Kidney epithelial cell (primary cell): ENCODE measurements around the gene ADGRF1. TPM values are rescaled to one million over a fixed set of nuclear protein-coding genes. Genes with fewer than 3 reads are reported as not detected.

ENCODE experiments used
- DNase-seq: peaks from one replicate; pipeline ENCODE4 v3.0.0-alpha.2; 2010; ENCODE audit warnings: low read depth
- H3K27me3 ChIP-seq: 2 replicates; pipeline ENCODE4 v1.6.0; 2011; ENCODE audit warnings: low read length; ENCODE audit not compliant: control insufficient read depth, insufficient read depth
- H3K36me3 ChIP-seq: 2 replicates; pipeline ENCODE4 v1.5.1; 2011; ENCODE audit warnings: low read length; ENCODE audit not compliant: control insufficient read depth, insufficient read depth
- H3K4me3 ChIP-seq: 2 replicates; pipeline ENCODE4 v1.5.1; 2011; ENCODE audit warnings: low read depth, mild to moderate bottlenecking, control low read depth, low read length
- CTCF ChIP-seq: IDR thresholded peaks from 2 replicates; pipeline ENCODE4 v1.5.1; 2011; ENCODE audit warnings: mild to moderate bottlenecking, moderate library complexity, low read length, control low read depth, inconsistent platforms; ENCODE audit not compliant: insufficient read depth, poor library complexity, severe bottlenecking
- total RNA-seq: library from RNA; depleted of rRNA; stranded (reverse); fragments of >200 nt; gene quantifications from 2 replicates; pipeline ENCODE4 v1.2.3, GENCODE V29; 2015

The ADGRF1 gene
- total RNA-seq, 1 donor from 2014 or later: 5.3 TPM

GRCh38 chr6:46963039-46963438 lies 79.1 kb downstream of the ADGRF1 start:
- DNase-seq: no peak
- TF ChIP-seq CTCF: no peak
- no peak overlapping the region for H3K4me3 ChIP-seq
- no peaks in the 10 kb centered on the region for H3K27me3 ChIP-seq
- no peaks in the 10 kb centered on the region for H3K36me3 ChIP-seq

GRCh38 chr6:46961711-46962110 lies 80.4 kb downstream of the ADGRF1 start:
- no peak for TF ChIP-seq CTCF
- Histone ChIP-seq H3K27me3 (no peaks in the 10 kb centered on the region), H3K4me3 (no peak overlapping the region), H3K36me3 (no peaks in the 10 kb centered on the region)
- no peak for DNase-seq

- Histone ChIP-seq H3K4me3 (no peak overlapping the region), H3K36me3 (no peaks in the 10 kb centered on the region), H3K27me3 (no peaks in the 10 kb centered on the region)
- DNase-seq: no peak
- no peak for TF ChIP-seq CTCF
These were observed 80.9 kb downstream of the ADGRF1 start for GRCh38 chr6:46961232-46961631.

GRCh38 chr6:46959419-46959818 lies 82.7 kb downstream of the ADGRF1 start:
- Histone ChIP-seq H3K36me3 (no peaks in the 10 kb centered on the region), H3K27me3 (no peaks in the 10 kb centered on the region), H3K4me3 (no peak overlapping the region)
- no peak for TF ChIP-seq CTCF
- no peak for DNase-seq

GRCh38 chr6:46956409-46956808 lies 85.7 kb downstream of the ADGRF1 start:
- no peaks in the 10 kb centered on the region for H3K27me3 ChIP-seq
- TF ChIP-seq CTCF: no peak
- H3K4me3 ChIP-seq: no peak overlapping the region
- no peak for DNase-seq
- H3K36me3 ChIP-seq: no peaks in the 10 kb centered on the region

GRCh38 chr6:46954837-46955451 lies 87.2 kb downstream of the ADGRF1 start:
- Histone ChIP-seq H3K36me3 (no peaks in the 10 kb centered on the region), H3K27me3 (no peaks in the 10 kb centered on the region), H3K4me3 (no peak overlapping the region)
- no peak for TF ChIP-seq CTCF
- DNase-seq: no peak
